Fibroblast of lung (primary cell): Measurements from ENCODE around the gene CAMK1D.

Experiments
- CTCF ChIP-seq, 2 donors: IDR thresholded peaks in 1 of 2; conservative IDR thresholded peaks in 1 of 2; 1 replicate in 1 of 2; 2 replicates in 1 of 2; pipeline ENCODE4 v1.5.1; 2011 to 2012; ENCODE audit warnings: low read length in 2 of 2, control low read depth in 1 of 2, inconsistent platforms in 1 of 2, low read depth in 1 of 2, mild to moderate bottlenecking in 1 of 2
- EZH2 ChIP-seq: IDR thresholded peaks from 2 replicates; pipeline ENCODE4 v1.5.1; 2012; ENCODE audit warnings: low read length, control low read depth, mild to moderate bottlenecking; ENCODE audit errors: missing control alignments

GRCh38 chr10:12469345-12469744 lies 120.0 kb downstream of the CAMK1D start:
- TF ChIP-seq CTCF (conservative IDR thresholded peaks at IDR 0.05 in 1 of 2, IDR thresholded peaks at IDR 0.05 in 1 of 2; ENCODE audit: low read depth in 1 of 2, low read length in 2 of 2) (no peak), EZH2 (no peak)
